NCI-H2107 treated with DMSO at 0.1 percent for 48 hours (cell line): ENCODE measurements around the gene TSPAN16.

Experiments
- DNase-seq: peaks from one replicate; lab custom pipeline; 2025; ENCODE audit not compliant: unreplicated experiment; lab: John Stamatoyannopoulos, UW

Gene TSPAN16

GRCh38 chr19:11268783-11269267, 27.1 kb upstream of the TSPAN16 start:
- DNase-seq, result no peak

DNA sequence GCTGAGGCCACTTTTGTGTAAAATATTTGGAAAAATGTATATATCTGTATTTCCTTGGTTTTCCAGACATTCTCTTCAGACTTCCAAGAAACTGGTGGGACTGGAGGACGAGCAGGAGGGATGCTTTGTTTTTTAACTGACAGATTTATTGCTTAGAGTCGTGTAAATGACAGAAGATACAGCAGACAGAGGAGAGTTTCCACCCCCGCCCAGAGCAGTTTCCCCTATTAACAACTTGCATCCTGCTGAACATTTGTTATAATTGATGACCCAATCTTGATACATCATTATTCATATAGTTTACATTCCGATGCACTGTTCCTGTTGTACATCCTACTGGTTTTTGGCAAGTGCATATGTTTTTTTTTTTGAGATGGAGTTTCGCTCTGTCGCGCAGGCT, 26.6 kb upstream of the TSPAN16 start:
- no peak for DNase-seq

GRCh38 chr19:11273296-11273695, 22.7 kb upstream of the TSPAN16 start:
- no peak for DNase-seq

- no peak for DNase-seq
Observed at GRCh38 chr19:11273989-11274388, 22.0 kb upstream of the TSPAN16 start.

- no peak for DNase-seq
Observed at GRCh38 chr19:11274533-11275086, 21.4 kb upstream of the TSPAN16 start.

GRCh38 chr19:11278670-11279069, 17.3 kb upstream of the TSPAN16 start:
- no peak for DNase-seq

DNA sequence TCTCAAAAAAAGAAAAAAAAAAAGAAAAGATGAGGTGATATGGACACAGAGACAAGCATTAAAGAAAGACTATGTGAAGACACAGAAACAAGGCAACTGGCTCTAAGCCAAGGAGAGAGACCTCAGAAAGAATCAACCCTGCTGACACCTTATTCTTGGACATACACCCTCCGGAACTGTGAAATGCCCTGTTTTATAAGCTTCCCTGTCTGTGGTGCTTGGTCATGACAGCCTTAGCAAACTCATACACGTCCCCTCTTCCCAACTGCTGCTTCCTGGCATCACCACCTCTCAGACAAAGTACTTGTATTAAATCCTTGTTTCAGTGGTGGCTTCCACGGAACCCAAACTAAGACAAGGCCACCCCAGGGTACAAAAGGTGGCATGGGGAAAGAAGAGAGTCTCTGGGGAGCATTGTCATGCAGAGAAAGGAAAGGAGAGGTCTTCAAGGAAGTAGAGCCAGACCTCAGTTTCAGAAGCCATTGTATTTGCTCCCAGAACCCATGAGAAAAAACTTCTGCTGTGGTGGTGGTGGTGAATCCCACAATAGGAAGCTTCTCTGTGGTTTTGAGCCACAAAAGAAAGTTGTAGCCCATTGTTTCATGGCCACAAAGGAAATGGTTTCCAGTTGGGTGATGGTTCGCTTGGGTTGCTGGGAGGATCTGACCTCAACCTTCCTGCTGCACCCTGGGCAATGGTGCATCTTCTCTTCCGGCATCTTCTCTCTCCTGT, 16.3 kb upstream of the TSPAN16 start:
- DNase-seq, result no peak

DNA sequence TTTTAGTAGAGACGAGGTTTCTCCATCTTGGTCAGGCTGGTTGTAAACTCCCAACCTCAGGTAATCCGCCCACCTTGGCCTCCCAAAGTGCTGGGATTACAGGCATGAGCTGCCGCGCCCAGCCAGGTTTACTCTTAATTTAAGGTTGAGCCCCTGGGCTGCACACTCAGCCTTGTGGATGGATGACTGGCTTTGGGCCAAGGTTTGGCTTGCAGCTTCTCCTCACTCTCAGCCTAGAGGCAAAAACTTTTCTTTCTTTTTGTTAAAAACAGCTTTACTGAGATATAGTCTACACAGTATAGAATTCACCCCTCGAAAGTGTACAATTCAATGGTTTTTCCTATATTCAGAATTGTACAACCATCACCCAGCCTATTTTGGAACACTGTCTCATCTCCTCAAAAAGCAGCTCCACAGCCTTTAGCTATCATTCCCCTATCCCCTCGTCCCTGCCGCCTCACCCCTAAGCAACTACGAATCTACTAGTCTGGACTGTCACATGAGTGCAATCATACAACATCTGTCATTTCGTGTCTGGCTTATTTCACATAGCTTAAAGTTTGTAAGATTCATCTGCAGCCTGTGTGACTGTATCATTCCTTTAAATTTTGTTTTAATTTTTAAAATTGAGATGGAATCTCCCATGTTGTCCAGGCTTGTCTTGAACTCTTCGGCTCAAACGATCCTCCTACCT, 14.5 kb upstream of the TSPAN16 start:
- DNase-seq, result no peak

DNA sequence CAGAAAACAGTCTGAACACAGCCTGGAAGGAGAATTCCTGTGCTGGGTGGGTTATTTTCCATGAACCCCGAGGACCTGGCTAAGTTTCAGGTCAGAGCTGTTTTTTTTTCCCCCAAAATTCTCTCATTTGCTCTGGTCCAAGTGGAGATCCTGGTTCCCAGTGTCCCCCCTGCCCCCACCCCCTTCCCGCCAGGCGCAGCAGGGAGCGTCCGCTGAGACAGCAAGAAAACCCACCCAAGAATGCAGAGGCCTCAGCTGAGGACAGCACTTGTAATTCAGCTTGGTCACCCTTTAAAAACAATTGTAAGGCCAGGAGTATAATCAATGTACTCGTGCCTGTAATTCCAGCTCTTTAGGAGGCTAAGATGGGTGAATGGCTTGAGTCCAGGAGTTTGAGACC, 11.4 kb upstream of the TSPAN16 start:
- DNase-seq, result no peak

DNA sequence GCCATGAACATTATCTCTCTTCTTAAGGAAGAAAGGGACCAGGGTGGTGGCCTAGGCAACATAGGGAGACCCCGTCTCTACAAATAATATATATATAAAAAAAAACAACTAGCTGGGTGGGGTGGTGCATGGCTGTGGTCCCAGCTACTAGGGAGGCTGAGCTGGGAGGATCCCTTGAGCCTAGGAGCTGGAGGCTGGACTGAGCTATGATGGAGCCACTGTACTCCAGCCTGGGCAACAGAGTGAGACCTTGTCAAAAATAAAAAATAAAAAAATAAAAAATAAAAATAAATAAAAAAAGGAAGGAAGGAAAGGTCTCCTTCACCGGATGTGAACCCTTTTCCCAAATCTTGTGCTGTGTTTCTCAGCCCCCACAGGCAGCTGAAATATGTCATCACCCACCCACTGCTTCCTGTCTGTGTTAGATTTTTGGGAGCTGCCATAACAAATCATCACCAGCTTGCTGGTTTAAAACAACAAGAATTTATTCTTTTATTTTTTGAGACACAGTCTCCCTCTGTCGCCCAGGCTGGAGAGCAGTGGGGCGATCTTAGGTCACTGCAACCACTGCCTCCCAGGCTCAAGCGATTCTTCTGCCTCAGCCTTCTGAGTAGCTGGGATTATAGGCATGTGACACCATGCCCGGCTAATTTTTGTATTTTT, 9.5 kb upstream of the TSPAN16 start:
- DNase-seq, result no peak

DNA sequence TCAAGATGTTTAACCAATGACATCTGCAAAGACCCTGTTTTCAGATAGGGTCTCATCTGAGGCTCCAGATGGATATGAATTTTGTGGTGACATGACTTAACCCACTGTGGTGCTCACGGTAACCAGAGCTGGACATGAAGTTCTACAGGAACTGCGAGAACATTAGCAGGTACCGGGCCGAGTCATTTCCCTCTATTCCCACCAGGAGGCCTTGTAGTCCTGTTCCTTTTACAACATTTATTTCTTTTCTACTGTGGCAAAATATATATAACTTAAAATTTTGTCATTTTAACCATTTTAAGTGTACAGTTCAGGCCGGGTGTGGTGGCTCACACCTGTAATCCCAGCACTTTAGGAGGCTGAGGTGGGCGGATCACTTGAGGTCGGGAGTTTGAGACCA, 7.6 kb upstream of the TSPAN16 start:
- DNase-seq, result no peak

- DNase-seq, result no peak
Observed at GRCh38 chr19:11290256-11290655, 5.7 kb upstream of the TSPAN16 start.

DNA sequence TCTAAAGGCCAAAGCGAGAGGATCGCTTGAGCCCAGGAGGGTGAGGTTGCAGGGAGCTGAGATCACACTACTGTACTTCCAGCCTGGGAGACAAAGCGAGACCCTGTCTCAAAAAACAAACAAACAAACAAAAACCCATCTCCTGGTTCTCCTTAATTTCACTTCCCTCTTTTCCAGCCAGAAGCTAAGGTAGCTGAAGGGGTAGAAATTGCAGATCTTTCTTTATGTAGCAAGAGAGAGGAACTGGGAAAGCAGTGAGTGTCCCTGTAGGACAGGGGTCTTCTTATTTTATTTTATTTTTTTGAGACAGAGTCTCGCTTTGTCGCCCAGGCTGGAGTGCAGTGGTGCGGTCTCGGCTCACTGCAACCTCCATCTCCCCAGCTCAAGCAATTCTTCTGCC, 4.5 kb upstream of the TSPAN16 start:
- DNase-seq, result no peak

DNA sequence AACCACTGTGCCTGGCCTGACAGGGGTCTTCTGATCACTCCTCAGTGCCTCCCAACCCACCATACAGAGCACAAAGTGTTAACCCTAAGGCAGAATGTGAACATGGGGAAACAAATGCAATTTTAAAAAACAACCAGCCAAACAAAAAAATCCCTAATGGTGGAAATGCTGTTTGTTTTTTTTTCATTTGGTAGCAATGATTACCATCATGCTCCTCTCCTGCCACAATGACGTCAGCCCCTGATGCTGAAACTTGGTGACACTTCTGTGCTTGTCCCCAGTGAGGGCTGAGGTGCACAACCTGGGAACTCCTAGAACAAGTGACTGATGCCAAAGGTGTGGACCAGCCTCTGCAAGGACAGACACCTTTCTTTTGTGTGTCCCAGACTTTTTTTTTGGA, 4.0 kb upstream of the TSPAN16 start:
- DNase-seq, result no peak

DNA sequence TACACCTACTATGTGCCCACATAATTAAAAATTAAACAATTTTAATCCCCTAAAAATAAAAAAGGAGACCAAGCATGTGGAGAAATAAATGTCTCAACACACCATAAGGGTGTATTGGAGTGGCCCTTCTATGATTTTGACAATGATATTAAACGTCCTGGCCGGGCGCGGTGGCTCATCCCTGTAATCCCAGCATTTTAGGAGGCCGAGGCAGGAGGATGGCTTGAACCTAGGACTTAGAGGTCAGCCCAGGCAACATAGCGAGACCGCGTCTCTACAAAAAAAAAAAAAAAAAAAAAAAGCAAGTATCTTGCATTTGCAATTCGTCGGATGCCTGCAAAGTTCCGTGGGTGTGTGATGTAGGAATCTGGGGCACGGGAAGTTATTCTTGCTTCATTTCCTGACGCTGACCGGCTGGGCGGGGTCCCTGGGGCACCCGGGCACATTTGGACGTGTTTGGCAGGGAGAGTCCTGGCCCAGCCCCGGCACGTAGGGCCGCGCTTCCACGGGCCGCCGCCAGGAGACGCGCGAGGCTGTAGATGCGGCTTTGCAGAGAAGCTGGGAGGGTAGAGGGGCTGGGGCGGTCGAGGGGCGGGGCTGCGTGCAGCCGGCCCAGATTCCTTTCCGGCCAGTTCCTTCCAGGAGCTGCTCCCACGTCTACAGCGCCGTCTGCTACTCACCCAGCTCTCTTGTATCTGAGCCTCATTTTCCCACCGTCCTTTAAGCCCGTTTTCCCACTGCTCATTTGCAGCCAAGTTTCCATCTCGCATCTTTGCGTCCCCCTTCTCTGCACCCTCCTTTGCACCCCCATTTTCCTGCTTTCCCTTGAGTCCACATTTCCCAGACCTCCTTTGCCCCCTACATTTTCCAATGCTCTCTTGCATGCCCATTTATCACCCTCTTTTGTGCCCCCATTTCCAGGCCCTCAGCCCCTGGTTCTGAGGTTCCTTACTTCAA, 2.2 kb upstream of the TSPAN16 start:
- peak; percentile 30 for DNase-seq

GRCh38 chr19:11295180-11295579, 780 bp upstream of the TSPAN16 start:
- no peak for DNase-seq

- DNase-seq, result no peak
Observed at GRCh38 chr19:11296264-11296663, 304 bp downstream of the TSPAN16 start.

- DNase-seq, result no peak
Observed at GRCh38 chr19:11299946-11300810, 4.2 kb downstream of the TSPAN16 start.

DNA sequence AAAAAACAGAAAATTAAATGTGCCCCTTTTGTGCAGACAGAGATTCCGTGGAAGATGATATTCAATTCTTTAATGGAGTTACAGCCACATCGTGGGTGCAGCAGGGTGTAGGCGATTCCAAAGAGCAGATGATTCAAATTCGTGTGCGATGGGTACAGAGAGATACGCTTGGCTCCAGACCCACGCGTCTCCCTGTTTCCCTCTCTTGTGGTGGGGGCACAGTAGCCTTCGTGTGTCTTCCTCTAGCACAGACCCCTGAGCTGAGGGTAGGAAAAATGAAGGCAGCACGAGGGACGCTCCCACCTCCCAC, 4.8 kb downstream of the TSPAN16 start:
- DNase-seq, result no peak

DNA sequence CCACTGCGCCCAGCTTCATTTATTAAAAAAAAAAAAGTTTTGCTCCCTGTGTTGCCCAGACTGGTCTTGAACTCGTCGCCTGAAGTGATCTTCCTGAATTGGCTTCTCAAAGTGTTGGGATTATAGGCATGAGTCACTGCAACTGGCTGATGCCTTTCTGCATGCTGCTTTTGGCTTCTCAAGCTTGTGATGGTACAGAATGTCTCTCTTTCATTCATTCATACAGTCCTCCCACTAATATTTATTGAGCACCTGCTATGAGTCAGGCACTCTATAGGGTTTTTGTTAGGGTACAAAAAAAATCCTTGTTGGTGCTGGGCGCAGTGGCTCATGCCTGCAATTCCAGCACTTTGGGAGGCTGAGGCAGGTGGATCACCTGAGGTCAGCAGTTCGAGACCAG, 9.0 kb downstream of the TSPAN16 start:
- no peak for DNase-seq
